Activated effector memory CD4-positive, alpha-beta T cell treated with anti-CD3 and anti-CD28 coated beads, Interleukin-2, amount 50 U/mL, for 16 hours (primary cell): ENCODE data around the gene CRIM1.

Experiments
- DNase-seq: peaks from one replicate; pipeline ENCODE4 v3.0.0-alpha.2; 2020

The CRIM1 gene

GRCh38 chr2:36526226-36526625, 170.6 kb downstream of the CRIM1 start:
- no peak for DNase-seq

DNA sequence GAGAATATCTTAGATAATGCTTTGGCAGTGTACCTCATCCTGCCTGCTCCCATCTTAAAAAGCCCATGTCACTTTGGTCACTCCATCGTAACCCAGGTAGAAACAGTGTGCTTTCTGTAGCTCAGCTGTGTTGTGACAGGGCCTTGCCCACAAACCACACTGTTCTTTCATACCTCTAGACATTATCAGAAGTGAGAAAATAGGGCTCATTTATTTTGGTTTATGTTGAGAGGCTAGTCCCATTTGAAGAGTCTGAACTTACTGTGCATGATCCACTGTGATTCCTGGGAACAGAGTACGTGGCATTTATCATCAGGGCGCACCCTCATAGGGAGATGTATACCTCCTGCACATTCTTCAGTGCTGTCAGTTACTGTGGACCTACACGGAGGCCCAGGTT, 172.7 kb downstream of the CRIM1 start:
- DNase-seq = no peak

GRCh38 chr2:36528766-36529392, 173.3 kb downstream of the CRIM1 start:
- DNase-seq = no peak

DNA sequence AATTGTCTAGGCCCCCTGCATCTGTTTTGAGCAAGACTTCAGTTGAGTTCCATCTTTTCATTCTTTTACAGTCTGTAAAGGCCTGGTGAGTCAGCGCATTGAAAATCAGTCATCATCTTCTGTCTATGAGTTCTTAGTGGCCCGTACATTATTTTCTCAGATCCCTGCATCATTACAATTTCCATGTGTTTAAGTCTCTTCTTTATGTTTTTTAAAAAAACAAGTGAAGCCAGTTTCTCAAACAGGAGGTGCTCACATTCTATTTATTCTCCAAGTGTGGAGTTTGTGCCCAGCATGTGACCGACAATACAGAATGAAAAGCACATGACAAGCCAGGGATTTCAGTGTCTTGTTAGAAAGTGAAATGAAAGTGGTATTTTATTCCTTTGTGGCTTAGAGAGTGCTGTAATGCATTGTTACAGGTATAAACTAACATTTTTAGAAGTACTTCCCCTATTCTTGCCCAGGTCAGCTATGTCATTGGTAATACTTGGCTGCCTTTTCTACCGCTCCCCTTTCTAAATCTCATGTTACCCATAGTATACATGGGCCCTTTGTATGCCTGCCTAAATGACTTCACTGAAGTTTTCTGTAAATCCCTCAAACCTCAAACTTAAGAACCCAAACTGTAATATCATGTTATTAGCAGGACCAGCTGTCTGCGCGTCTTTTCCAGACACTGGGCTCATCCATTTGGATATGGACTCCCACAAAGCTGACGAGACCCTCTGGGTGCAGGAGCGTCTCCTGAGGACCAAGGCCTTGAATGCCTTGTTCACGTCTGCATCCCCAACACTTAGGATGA, 174.8 kb downstream of the CRIM1 start:
- DNase-seq = no peak

GRCh38 chr2:36530983-36531354, 175.4 kb downstream of the CRIM1 start:
- DNase-seq = no peak

- DNase-seq = no peak
Observed at GRCh38 chr2:36534275-36534799, 178.8 kb downstream of the CRIM1 start.

DNA sequence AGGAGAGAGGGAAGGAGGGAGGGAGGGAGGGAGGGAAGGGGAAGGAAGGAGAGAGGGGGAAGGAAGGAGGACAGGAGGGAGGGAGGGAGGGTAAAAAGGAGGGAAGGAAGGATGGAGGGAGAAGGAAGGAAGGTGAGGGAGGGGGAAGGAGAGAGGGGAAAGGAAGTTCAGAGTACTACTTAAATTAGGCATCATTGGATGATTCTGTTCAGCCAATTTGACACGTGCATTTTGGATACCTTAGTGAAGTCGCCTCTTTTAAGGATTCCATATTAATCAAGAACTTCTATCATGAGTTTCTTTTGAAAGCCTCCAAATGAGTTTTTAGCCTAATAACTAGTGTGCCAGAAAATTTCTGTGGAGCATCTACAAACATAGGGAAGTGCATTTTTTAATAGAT, 179.5 kb downstream of the CRIM1 start:
- DNase-seq = no peak

DNA sequence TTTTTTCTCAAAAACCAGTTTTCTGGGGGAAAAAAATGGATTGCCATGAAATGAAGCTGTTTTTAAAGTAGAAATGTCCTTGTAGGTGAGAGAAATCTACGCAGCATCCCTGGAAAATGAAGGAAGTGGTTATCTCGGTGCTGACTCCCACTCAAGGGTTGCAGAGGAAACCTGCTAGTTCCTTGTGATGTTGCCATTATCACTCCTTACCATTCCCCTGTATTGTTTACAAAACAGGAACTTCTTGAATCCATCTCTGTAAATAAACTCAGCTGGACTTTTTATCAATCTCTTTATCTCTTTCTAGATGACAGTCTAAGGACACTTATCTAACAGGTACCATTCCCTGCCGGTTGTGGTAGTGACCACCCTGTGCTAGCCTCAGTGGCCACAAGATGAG, 181.2 kb downstream of the CRIM1 start:
- no peak for DNase-seq

DNA sequence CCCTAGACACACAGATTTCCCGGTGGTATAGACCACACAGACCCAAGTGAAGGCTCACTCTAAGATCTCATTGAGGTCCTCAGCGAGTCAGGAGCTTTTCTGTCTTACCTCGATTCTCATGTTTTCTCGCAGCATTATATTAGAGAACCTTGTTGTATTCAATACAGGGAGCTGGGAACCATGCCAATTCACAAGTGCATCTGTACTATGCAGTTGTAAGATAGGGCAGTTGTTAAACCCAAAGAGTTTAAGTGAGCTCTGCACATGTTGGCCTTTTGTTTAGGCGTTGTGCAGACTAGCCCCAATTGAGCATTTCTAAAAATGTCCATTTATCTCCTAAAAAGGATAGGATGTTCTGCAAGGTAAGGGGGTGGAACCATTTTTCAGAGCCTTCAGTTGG, 182.8 kb downstream of the CRIM1 start:
- no peak for DNase-seq

- no peak for DNase-seq
Observed at GRCh38 chr2:36539631-36540030, 184.1 kb downstream of the CRIM1 start.

DNA sequence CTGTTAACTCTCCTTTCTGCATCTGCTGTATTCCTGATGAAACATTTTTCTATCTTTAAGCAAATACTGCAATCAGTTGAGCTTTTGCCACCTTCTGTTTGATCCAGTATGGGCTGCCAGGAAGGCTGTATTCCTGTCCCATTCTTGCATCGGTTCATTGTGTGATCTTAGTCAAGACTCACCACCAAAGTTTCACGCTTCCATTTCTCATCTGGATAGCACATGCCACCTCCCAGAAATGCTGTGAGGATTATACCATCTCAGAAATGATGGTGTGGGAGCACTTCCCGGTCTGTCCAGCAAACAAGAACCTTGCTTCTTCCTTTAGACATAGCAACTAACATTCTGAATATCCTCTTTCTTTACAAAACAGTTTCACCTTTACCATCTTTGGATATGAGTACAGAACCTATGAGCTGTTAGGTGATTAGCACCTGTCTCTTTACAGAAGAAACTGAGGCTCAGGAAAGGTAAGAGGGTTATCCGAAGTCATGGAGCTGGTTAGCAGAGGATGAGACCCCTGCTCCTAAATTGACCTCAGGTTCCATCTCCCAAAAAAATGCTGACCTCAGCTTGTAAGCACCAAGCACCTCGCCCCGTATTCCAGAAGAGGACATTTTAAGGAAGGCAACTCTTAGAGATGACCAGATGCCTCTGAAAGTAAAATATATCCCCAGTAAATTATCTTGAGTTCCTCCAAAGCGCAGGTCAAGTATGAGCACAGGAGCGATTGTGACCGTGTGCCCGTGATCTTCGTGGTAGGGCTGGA, 185.6 kb downstream of the CRIM1 start:
- DNase-seq = no peak

DNA sequence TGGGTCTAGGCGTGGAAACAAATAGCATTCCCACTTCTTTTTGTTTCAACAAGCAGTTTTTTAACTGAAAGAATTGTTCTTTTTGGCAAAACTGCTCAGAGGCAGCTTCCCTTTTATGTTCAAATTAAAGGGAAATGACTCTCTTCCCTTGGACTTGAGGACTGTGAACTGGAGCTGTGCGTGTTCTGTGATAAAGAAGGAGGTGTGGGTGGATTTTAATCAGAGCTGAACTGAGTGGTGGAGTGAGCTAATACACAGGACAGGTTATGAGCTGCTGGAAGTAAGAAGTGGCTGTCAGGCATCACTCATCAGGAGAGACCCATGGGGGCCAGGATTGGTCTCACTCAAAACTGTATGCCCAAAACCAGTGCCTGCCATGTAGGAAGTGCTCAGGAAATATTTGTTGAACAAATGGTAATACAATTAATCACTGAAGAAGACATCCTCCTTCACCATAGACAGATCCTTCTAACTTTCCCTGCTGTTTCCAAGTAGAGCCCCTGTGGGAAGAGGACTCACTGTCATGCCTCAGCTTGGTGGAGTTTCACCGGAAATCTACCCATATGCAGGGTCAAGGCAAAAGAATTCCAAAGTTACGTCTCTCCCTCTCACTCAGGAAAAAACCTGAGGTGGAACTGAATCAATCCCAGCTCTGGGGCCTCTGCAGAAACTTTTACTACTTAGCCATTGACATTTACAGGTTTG, 186.5 kb downstream of the CRIM1 start:
- DNase-seq = no peak

DNA sequence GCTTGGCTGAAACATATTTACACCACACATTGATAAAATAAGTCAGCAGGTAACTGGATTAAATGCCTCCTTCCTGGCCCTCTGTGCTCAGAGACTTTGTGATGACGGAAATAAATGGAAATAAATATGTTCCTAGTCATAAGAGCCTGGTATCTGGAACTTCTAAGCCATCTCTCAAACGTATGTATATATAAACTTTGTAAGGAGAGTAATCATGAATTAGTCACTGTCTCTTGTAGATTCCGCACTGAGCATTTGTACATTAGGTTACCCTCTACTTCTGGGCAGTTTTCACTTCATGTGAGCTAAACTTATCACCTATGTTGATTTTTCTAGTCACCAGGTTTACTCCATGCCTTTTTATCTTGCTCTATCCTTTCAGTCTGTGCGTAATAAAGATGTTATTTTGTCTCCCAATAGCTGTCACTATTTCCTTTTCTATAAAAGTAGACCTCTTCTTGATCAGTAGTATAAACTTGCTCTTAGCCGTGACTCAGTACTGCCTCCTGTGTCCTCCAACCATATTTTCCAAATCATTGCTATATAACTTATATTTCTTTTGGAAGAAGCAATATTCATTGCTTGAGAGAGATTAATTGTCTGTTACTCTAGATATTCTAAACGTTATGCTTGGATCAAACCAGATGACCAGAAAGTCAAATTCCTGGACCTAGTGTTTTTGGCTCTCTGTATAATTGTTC, 189.2 kb downstream of the CRIM1 start:
- no peak for DNase-seq

DNA sequence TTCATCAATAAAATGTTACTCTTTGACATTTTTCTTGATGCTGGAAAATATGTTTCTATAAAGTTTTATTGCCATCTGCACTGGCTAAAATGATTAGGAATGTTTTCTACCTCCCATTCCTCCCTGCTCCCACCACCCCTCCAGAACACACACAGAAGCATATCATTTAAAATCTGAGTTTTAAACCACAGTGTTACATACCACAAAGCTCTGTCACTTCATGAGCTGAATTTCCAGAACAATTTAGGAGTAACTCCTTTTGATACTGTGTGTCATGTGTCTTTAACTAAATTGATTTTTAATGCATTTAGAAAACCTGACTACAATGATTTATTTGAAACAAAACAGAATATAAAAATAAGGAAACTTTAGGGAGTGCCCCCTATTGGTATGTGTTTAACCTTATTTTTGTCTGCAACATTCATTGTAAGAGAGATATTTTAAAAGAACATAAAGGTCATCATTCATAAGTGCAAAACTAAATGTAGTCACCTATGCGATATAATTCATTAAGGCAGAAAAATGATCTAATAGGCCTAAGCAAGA, 190.4 kb downstream of the CRIM1 start:
- DNase-seq = no peak

DNA sequence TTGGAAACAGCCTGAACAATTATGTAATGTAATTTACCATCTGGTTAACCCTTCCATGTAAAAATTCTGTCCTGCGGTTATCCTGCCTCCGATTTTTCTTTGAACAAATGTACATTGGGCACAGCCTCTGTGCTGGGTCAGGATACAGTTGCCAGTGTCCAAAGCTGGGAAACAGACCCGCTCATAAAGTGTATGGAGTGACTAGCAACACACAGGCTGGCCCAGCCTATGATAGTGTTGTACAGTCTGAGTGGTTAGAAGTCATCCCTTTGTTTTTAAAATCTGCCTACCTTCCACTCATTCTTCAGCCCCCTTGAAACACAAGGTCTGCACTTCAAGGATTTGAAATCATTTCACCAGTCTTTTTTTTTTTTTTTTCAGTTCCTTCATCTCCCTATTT, 192.3 kb downstream of the CRIM1 start:
- no peak for DNase-seq

DNA sequence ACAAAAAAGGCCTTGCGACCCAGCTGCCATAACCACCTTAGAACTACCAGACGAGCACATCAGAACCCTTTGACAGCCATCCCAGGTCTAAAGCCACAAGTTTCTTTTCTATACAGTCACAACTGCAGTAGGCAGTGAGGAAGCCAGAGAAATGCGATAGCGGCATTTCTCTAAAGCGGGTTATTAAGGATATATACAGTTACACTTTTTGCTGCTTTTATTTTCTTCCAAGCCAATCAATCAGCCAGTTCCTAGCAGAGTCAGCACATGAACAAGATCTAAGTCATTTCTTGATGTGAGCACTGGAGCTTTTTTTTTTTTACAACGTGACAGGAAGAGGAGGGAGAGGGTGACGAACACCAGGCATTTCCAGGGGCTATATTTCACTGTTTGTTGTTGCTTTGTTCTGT, 193.6 kb downstream of the CRIM1 start:
- no peak for DNase-seq

GRCh38 chr2:36550006-36550405, 194.4 kb downstream of the CRIM1 start:
- DNase-seq = no peak

DNA sequence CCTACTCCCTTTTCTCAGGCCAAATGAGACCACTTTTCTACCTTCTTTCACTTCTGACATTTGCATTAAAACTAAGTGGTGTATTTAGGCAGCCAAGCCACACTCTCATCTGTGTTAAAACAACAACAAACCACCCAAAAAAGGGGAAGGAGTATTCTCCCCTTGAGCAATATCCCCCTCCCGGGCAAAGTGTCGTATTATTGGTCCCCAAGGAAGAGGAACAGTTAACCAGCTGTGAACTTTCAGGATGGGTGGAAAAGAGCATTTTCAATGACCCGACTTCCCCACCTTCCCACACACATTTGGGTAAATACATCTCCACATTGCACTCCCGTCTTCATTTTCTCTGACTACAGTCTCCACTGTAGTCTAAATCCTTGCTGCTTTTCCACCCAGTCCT, 198.1 kb downstream of the CRIM1 start:
- no peak for DNase-seq

DNA sequence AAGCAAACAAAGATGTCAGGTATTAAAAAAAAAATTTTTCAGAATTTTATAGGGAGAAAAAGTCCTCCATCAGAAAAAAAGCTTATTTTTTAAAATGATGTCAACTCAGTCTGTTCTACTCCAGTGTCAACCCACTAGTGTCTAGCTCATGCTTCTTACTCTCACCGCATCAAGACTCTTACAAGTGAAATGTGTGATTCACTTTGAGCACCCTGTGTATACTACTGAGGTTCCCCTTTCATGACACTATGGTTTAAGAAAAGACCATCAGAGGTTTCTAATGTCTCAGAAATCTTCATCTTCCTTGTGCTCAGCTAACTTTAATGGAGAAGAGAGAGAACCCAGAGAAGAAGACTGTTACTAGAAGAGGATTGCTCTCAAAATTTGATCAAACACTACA, 199.0 kb downstream of the CRIM1 start:
- DNase-seq = no peak

DNA sequence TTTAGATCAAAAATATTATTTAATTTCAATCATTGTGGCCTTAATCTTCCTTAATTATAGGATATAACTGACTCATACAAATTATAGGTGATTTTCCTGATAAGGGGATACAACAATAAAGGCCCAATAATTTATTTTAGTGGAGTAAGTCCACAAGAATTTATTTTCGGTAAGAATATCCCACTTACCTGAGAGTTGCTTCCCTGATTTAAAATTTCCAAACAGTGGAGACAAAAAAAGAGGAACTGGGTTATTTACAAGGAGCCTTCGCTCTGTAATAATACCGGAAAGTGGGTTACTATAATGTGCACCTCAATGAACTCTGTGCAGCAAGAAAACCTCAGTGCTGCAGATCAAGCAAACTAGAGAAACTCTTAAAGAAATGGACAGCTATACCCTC, 200.2 kb downstream of the CRIM1 start:
- no peak for DNase-seq

DNA sequence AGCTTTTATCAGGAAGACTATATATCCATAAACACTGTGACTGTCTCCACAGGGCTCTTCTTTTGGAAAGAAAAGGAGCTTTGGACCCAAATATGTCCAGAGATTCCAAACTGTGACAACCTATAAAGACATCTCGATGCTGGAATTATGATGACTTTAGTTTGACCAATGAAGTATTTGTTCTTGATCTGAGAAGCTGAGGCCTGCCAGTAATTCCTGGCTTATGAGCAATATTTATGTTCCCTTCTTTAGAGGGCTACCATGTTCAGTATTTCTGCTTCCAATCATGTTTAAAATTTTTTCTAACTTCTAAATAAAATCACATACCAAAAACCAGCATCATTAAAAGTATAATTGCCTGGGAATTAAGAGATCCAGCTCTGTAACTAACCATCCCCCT, 201.3 kb downstream of the CRIM1 start:
- no peak for DNase-seq
